ENCODE measurements around the gene OR56B4.

DNA sequence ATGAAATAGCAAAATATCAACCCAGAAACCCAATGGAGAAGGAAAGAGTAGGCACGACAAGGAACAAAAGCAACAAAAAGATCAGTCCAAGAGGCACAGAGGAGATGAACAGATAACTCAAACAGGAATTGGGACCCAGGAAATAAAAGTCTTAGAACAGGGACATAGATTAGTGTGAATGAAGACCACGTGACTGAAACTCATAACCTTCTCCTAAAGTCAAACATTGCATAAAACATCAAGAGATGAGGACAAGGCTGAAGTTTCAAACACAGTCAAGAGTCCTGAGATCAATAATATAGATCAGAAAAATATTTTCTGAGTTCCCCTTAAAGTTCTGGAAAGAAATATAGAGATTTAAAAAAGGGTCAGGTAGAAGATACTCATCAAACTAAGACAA, 24.4 kb upstream of the OR56B4 start:
- TF ChIP-seq POLR2AphosphoS5 (IDR thresholded peaks at IDR 0.05; ENCODE audit: low read depth, low read length) (no peak), SIN3A (IDR thresholded peaks at IDR 0.05; ENCODE audit: borderline replicate concordance, insufficient read depth, low read depth, low read length) (no peak)
- TF ChIP-seq, protein P1, sequence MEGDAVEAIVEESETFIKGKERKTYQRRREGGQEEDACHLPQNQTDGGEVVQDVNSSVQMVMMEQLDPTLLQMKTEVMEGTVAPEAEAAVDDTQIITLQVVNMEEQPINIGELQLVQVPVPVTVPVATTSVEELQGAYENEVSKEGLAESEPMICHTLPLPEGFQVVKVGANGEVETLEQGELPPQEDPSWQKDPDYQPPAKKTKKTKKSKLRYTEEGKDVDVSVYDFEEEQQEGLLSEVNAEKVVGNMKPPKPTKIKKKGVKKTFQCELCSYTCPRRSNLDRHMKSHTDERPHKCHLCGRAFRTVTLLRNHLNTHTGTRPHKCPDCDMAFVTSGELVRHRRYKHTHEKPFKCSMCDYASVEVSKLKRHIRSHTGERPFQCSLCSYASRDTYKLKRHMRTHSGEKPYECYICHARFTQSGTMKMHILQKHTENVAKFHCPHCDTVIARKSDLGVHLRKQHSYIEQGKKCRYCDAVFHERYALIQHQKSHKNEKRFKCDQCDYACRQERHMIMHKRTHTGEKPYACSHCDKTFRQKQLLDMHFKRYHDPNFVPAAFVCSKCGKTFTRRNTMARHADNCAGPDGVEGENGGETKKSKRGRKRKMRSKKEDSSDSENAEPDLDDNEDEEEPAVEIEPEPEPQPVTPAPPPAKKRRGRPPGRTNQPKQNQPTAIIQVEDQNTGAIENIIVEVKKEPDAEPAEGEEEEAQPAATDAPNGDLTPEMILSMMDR (IDR thresholded peaks at IDR 0.05), result no peak
